Esophagus squamous epithelium (tissue), 5 donors: ENCODE measurements around the gene NFE2. TPM values are rescaled to one million over a fixed set of nuclear protein-coding genes. Genes with fewer than 3 reads are reported as not detected.

Source experiments
- DNase-seq: peaks from one replicate; lab custom pipeline; 2025; lab: John Stamatoyannopoulos, UW
- H3K27ac ChIP-seq, 4 donors: fragments of 200-600 bp; sonication (generic); one replicate each; pipeline ENCODE4 v1.5.1; 2016 to 2019; ENCODE audit warnings: mild to moderate bottlenecking in 1 of 4
- H3K27me3 ChIP-seq, 4 donors: fragments of 200-600 bp; sonication (generic); 1 replicate in 3 of 4; 2 replicates in 1 of 4; pipeline versions ENCODE4 v1.5.1 to v1.6.0; 2017 to 2021; ENCODE audit warnings: antibody characterized with exemption in 1 of 4
- H3K36me3 ChIP-seq, 3 donors: fragments of 200-600 bp; sonication (generic); one replicate each; pipeline ENCODE4 v1.5.1; 2016 to 2019
- H3K4me1 ChIP-seq, 3 donors: fragments of 200-600 bp; sonication (generic); one replicate each; pipeline ENCODE4 v1.5.1; 2017 to 2019
- H3K4me3 ChIP-seq, 4 donors: fragments of 200-600 bp; sonication (generic); 1 replicate in 3 of 4; 2 replicates in 1 of 4; pipeline ENCODE4 v1.5.1; 2016 to 2019; ENCODE audit warnings: mild to moderate bottlenecking in 2 of 4, moderate library complexity in 1 of 4
- H3K9me3 ChIP-seq, 3 donors: fragments of 200-600 bp; sonication (generic); one replicate each; pipeline ENCODE4 v1.5.1; 2016 to 2019
- CTCF ChIP-seq, 6 experiments: fragments of 450-650 bp in 4 of 6; fragments of 200-600 bp in 2 of 6; sonication (generic) in 2 of 6; IDR thresholded peaks; one replicate each; pipeline ENCODE4 v1.5.1; 2016 to 2019; ENCODE audit warnings: antibody characterized with exemption in 6 of 6, mild to moderate bottlenecking in 4 of 6, moderate library complexity in 4 of 6
- POLR2A ChIP-seq, 4 donors: fragments of 450-650 bp; IDR thresholded peaks; one replicate each; pipeline ENCODE4 v1.6.1; 2017; ENCODE audit warnings: antibody characterized with exemption in 4 of 4, mild to moderate bottlenecking in 4 of 4, moderate library complexity in 3 of 4
- WGBS, 2 donors: methylation state at CpG; one replicate each; pipeline ENCODE4 v1.1.5; 2018; 5-methylcytosine and 5-hydroxymethylcytosine counted together
- intact Hi-C: fragments of 100-400 bp; cut with DNase I; formaldehyde crosslinking; loops from one replicate; pipeline ENCODE4 v1.15.0; 2022
- total RNA-seq, 4 donors: library from RNA; depleted of rRNA; stranded (reverse); fragments of >200 nt; gene quantifications; one replicate each; pipeline ENCODE4 v1.1.0, GENCODE V29; 2016
- donor health status: DM: yes; HTN: yes; CAD: no.

NFE2 gene
- total RNA-seq, 4 donors from 2014 or later: 0.15 to 0.44 (median 0.38) TPM; not detected in 1

GRCh38 chr12:54280468-54281260 lies 20.2 kb downstream of the NFE2 start, which contains the start of gene HNRNPA1:
Gene HNRNPA1 (plus strand): TSS chr12:54280726. CDS start chr12:54280808, 82 bp downstream.
- peaks cover 34 to 76% (median 47%) of the 10 kb centered on the region in 3 donors for H3K4me1 ChIP-seq

GRCh38 chr12:54279632-54280467 lies 21.0 kb downstream of the NFE2 start, which contains the start of gene CBX5:
Gene CBX5 (minus strand): TSS chr12:54280122. CDS start chr12:54257650, 22,472 bp downstream.
- peak within 1 kb of the TSS; percentile 51 to 93 (median 84) for H3K4me3 ChIP-seq
- H3K27ac ChIP-seq: peak within 1 kb of the TSS; percentile 88 to 98 (median 95)
- no peaks in the 10 kb centered on the region for H3K9me3 ChIP-seq
- 0% methylated on average over 26 to 30 of the region's 49 CpGs for WGBS, 2 donors
- peaks cover 34 to 67% (median 43%) of the 10 kb centered on the region in 3 donors for H3K4me1 ChIP-seq
- no peaks in the 10 kb centered on the region for H3K27me3 ChIP-seq
- H3K36me3 ChIP-seq: peaks cover 18 to 39% (median 19%) of the 10 kb centered on the region in 3 donors
- TF ChIP-seq POLR2A (IDR thresholded peaks at IDR 0.05) (peak in 3 of 4 donors; percentile 89 to 90 (median 90)), CTCF (IDR thresholded peaks at IDR 0.05) (peak in 1 of 6 experiments; percentile 24)
- intact Hi-C loops: no loop called here
- DNase-seq: peak; percentile 85

More at GRCh38 chr12:54280468-54281260, 20.2 kb downstream of the NFE2 start, which contains the start of gene HNRNPA1:
- TF ChIP-seq CTCF (IDR thresholded peaks at IDR 0.05) (peak in 1 of 6 experiments; percentile 8), POLR2A (IDR thresholded peaks at IDR 0.05) (peak in 3 of 4 donors; percentile 97 to 99 (median 98))
- H3K27ac ChIP-seq: peak within 1 kb of the TSS; percentile 88 to 98 (median 95)
- no peaks in the 10 kb centered on the region for H3K27me3 ChIP-seq
- peaks cover 18 to 47% (median 23%) of the 10 kb centered on the region in 3 donors for H3K36me3 ChIP-seq
- no peaks in the 10 kb centered on the region for H3K9me3 ChIP-seq
- peak within 1 kb of the TSS; percentile 51 to 93 (median 84) for H3K4me3 ChIP-seq
- WGBS, 2 donors: 1% methylated on average over 44 to 48 of the region's 48 CpGs
- peak; percentile 94 for DNase-seq
- intact Hi-C loops: no loop called here

- peaks cover 34 to 61% (median 41%) of the 10 kb centered on the region in 3 donors for H3K4me1 ChIP-seq
- no peak for DNase-seq
- intact Hi-C loops: no loop called here
Measured at GRCh38 chr12:54279227-54279631, 21.6 kb downstream of the NFE2 start.

GRCh38 chr12:54277823-54278276 lies 23.0 kb downstream of the NFE2 start:
- intact Hi-C loops: no loop called here
- 19 to 20% methylated on average over 5 of the region's 5 CpGs for WGBS, 2 donors
- H3K4me3 ChIP-seq: peak overlapping the region in 3 of 4 donors; percentile 84 to 93 (median 85)
- peaks cover 6 to 32% (median 7%) of the 10 kb centered on the region in 3 donors for H3K36me3 ChIP-seq
- peak overlapping the region; percentile 40 to 96 (median 91) for H3K27ac ChIP-seq
- H3K9me3 ChIP-seq: no peaks in the 10 kb centered on the region
- H3K27me3 ChIP-seq: no peaks in the 10 kb centered on the region
- peaks cover 23 to 47% (median 27%) of the 10 kb centered on the region in 3 donors for H3K4me1 ChIP-seq
- TF ChIP-seq CTCF (IDR thresholded peaks at IDR 0.05) (no peak), POLR2A (IDR thresholded peaks at IDR 0.05) (no peak)
- DNase-seq: no peak

More at GRCh38 chr12:54279227-54279631, 21.6 kb downstream of the NFE2 start:
- Histone ChIP-seq H3K27me3 (no peaks in the 10 kb centered on the region), H3K4me3 (peak overlapping the region; percentile 50 to 93 (median 84)), H3K36me3 (peaks cover 18 to 33% (median 19%) of the 10 kb centered on the region in 3 donors), H3K27ac (peak overlapping the region; percentile 88 to 98 (median 95)), H3K9me3 (no peaks in the 10 kb centered on the region)
- no peak for TF ChIP-seq POLR2A (IDR thresholded peaks at IDR 0.05)
- TF ChIP-seq CTCF (IDR thresholded peaks at IDR 0.05): no peak
- 0% methylated on average over 13 to 18 of the region's 19 CpGs for WGBS, 2 donors
